Memory B cell (primary cell): ENCODE data around the gene PUS1.
A peak's percentile ranks its signal among the peaks of the same experiment; 100 is the strongest.

Experiments
- ATAC-seq: fragments of 150-1000 bp; cut with Tn5 transposase; 2 replicates; pipeline ENCODE4 v1.10.0; 2021; ENCODE audit warnings: low read depth, mild to moderate bottlenecking, moderate library complexity
- DNase-seq, 2 donors: peaks; one replicate each; pipeline ENCODE4 v3.0.0; 2022; ENCODE audit warnings: low spot score in 2 of 2
- H3K27ac Mint-ChIP-seq: one replicate; pipeline ENCODE4 v1.8.0; 2022; ENCODE audit warnings: mild to moderate bottlenecking, moderate library complexity, mixed read lengths
- H3K27me3 Mint-ChIP-seq: one replicate; pipeline ENCODE4 v1.8.0; 2022; ENCODE audit warnings: mixed read lengths
- H3K36me3 Mint-ChIP-seq: one replicate; pipeline ENCODE4 v1.8.0; 2022; ENCODE audit warnings: mild to moderate bottlenecking, mixed read lengths
- H3K4me1 Mint-ChIP-seq: one replicate; pipeline ENCODE4 v1.8.0; 2022; ENCODE audit warnings: mixed read lengths
- H3K4me3 Mint-ChIP-seq: one replicate; pipeline ENCODE4 v1.8.0; 2022; ENCODE audit warnings: mild to moderate bottlenecking, moderate library complexity, mixed read lengths
- H3K9me3 Mint-ChIP-seq: one replicate; pipeline ENCODE4 v1.8.0; 2022; ENCODE audit warnings: mixed read lengths

PUS1 gene

GRCh38 chr12:131917711-131918306 lies 11.3 kb upstream of the PUS1 start:
- peaks cover 4% of the 10 kb centered on the region for H3K4me1 Mint-ChIP-seq
- peaks cover 4% of the 10 kb centered on the region for H3K36me3 Mint-ChIP-seq
- H3K9me3 Mint-ChIP-seq = no peaks in the 10 kb centered on the region
- no peaks in the 10 kb centered on the region for H3K27me3 Mint-ChIP-seq
- DNase-seq (no peak), ATAC-seq (no peak)
- no peak overlapping the region for H3K27ac Mint-ChIP-seq
- no peak overlapping the region for H3K4me3 Mint-ChIP-seq

- no peak overlapping the region for H3K27ac Mint-ChIP-seq
- peaks cover 10% of the 10 kb centered on the region for H3K4me1 Mint-ChIP-seq
- no peak overlapping the region for H3K4me3 Mint-ChIP-seq
- peaks cover 4% of the 10 kb centered on the region for H3K36me3 Mint-ChIP-seq
- H3K27me3 Mint-ChIP-seq = no peaks in the 10 kb centered on the region
- no peak for DNase-seq
- ATAC-seq = no peak
- H3K9me3 Mint-ChIP-seq = no peaks in the 10 kb centered on the region
Measured at GRCh38 chr12:131918311-131919050, 10.6 kb upstream of the PUS1 start.

- H3K9me3 Mint-ChIP-seq = no peaks in the 10 kb centered on the region
- ATAC-seq = no peak
Measured at GRCh38 chr12:131919051-131919347, 10.1 kb upstream of the PUS1 start.

GRCh38 chr12:131919366-131920156 lies 9.5 kb upstream of the PUS1 start:
- ATAC-seq = no peak
- Mint-ChIP-seq H3K27ac (no peak overlapping the region), H3K27me3 (no peaks in the 10 kb centered on the region), H3K4me1 (peaks cover 14% of the 10 kb centered on the region), H3K36me3 (peaks cover 4% of the 10 kb centered on the region), H3K9me3 (no peaks in the 10 kb centered on the region), H3K4me3 (no peak overlapping the region)
- DNase-seq = no peak

More at GRCh38 chr12:131919051-131919347, 10.1 kb upstream of the PUS1 start:
- Mint-ChIP-seq H3K4me1 (peaks cover 10% of the 10 kb centered on the region), H3K27ac (no peak overlapping the region), H3K36me3 (peaks cover 4% of the 10 kb centered on the region), H3K27me3 (no peaks in the 10 kb centered on the region), H3K4me3 (no peak overlapping the region)
- no peak for DNase-seq

- Mint-ChIP-seq H3K4me3 (no peak overlapping the region), H3K27me3 (no peaks in the 10 kb centered on the region), H3K36me3 (peaks cover 2% of the 10 kb centered on the region), H3K4me1 (peaks cover 18% of the 10 kb centered on the region), H3K27ac (no peak overlapping the region), H3K9me3 (no peaks in the 10 kb centered on the region)
- DNase-seq (no peak), ATAC-seq (no peak)
Measured at GRCh38 chr12:131920157-131920508, 8.9 kb upstream of the PUS1 start.

GRCh38 chr12:131920902-131921840 lies 7.9 kb upstream of the PUS1 start:
- Mint-ChIP-seq H3K9me3 (no peaks in the 10 kb centered on the region), H3K4me3 (no peak overlapping the region), H3K27ac (no peak overlapping the region), H3K27me3 (no peaks in the 10 kb centered on the region), H3K4me1 (peaks cover 18% of the 10 kb centered on the region), H3K36me3 (peaks cover 2% of the 10 kb centered on the region)
- DNase-seq (no peak), ATAC-seq (no peak)

GRCh38 chr12:131921866-131922769 lies 7.0 kb upstream of the PUS1 start:
- ATAC-seq (no peak), DNase-seq (no peak)
- H3K27ac Mint-ChIP-seq = peak overlapping the region; percentile 92
- peaks cover 18% of the 10 kb centered on the region for H3K4me1 Mint-ChIP-seq
- H3K27me3 Mint-ChIP-seq = no peaks in the 10 kb centered on the region
- H3K36me3 Mint-ChIP-seq = no peaks in the 10 kb centered on the region
- H3K4me3 Mint-ChIP-seq = no peak overlapping the region
- H3K9me3 Mint-ChIP-seq = no peaks in the 10 kb centered on the region

GRCh38 chr12:131922772-131923171 lies 6.3 kb upstream of the PUS1 start:
- peak overlapping the region; percentile 44 for H3K4me3 Mint-ChIP-seq
- no peaks in the 10 kb centered on the region for H3K36me3 Mint-ChIP-seq
- H3K27me3 Mint-ChIP-seq = no peaks in the 10 kb centered on the region
- peak overlapping the region; percentile 92 for H3K27ac Mint-ChIP-seq
- no peak for ATAC-seq
- DNase-seq = no peak
- no peaks in the 10 kb centered on the region for H3K9me3 Mint-ChIP-seq
- H3K4me1 Mint-ChIP-seq = peaks cover 20% of the 10 kb centered on the region

- H3K27me3 Mint-ChIP-seq = no peaks in the 10 kb centered on the region
- ATAC-seq = peak; percentile 86
Measured at GRCh38 chr12:131923260-131923659, 5.8 kb upstream of the PUS1 start.

GRCh38 chr12:131927110-131928079 lies 1.7 kb upstream of the PUS1 start:
- Mint-ChIP-seq H3K27me3 (no peaks in the 10 kb centered on the region), H3K9me3 (no peaks in the 10 kb centered on the region), H3K27ac (no peak overlapping the region), H3K36me3 (peaks cover 2% of the 10 kb centered on the region), H3K4me1 (peaks cover 27% of the 10 kb centered on the region), H3K4me3 (peak overlapping the region; percentile 70)
- ATAC-seq = no peak
- DNase-seq = peak in 1 of 2 donors; percentile 15

More at GRCh38 chr12:131923260-131923659, 5.8 kb upstream of the PUS1 start:
- Mint-ChIP-seq H3K9me3 (no peaks in the 10 kb centered on the region), H3K36me3 (no peaks in the 10 kb centered on the region), H3K27ac (peak overlapping the region; percentile 92), H3K4me3 (peak overlapping the region; percentile 77), H3K4me1 (peaks cover 23% of the 10 kb centered on the region)
- peak; percentile 74 to 82 for DNase-seq

GRCh38 chr12:131928080-131928710 lies 881 bp upstream of the PUS1 start:
- Mint-ChIP-seq H3K9me3 (no peaks in the 10 kb centered on the region), H3K4me3 (peak overlapping the region; percentile 97), H3K27ac (peak overlapping the region; percentile 89), H3K36me3 (peaks cover 8% of the 10 kb centered on the region), H3K4me1 (peaks cover 19% of the 10 kb centered on the region), H3K27me3 (no peaks in the 10 kb centered on the region)
- DNase-seq (no peak), ATAC-seq (no peak)
